SK-N-SH (cell line): ENCODE results near the gene DNHD1. TPM values are rescaled to one million over a fixed set of nuclear protein-coding genes. Genes with fewer than 3 reads are reported as not detected.

ENCODE experiments used
- CTCF ChIA-PET: fragments of 300-600, 350-600 bp; formaldehyde crosslinking; extraction: SDS; loops from one replicate; lab custom pipeline; 2021; lab: Yijun Ruan, JAX
- POLR2A ChIA-PET: fragments of 350-600 bp; sonication (Branson Sonifier 250); formaldehyde crosslinking; extraction: SDS; loops from one replicate; lab custom pipeline; 2020; ENCODE audit warnings: antibody characterized with exemption, inconsistent platforms; lab: Yijun Ruan, JAX
- DNase-seq: peaks from one replicate; pipeline ENCODE4 v3.0.0; 2012
- H2AFZ ChIP-seq: fragments of 200-600 bp; sonication (generic); 2 replicates; pipeline ENCODE4 v1.8.1; 2016; ENCODE audit warnings: antibody characterized with exemption, mild to moderate bottlenecking, low read depth
- H3F3A ChIP-seq: fragments of 200-600 bp; sonication (generic); replicated peaks from 2 replicates; pipeline ENCODE3; 2016; ENCODE audit warnings: antibody characterized with exemption, mild to moderate bottlenecking; ENCODE audit not compliant: insufficient read depth
- H3K27ac ChIP-seq, 2 experiments: fragments of 200-500 bp in 1 of 2; fragments of 200-600 bp in 1 of 2; sonication (Bioruptor generic) in 1 of 2; sonication (generic), shearing (Covaris generic) in 1 of 2; 2 replicates each; pipeline versions ENCODE4 v1.5.1 to v1.6.1; 2014 to 2016; ENCODE audit warnings: low read depth in 2 of 2, inconsistent platforms in 1 of 2, low read length in 1 of 2, mild to moderate bottlenecking in 1 of 2, mixed read lengths in 1 of 2
- H3K27me3 ChIP-seq: fragments of 200-600 bp; sonication (generic), shearing (Covaris generic); 2 replicates; pipeline ENCODE4 v1.6.1; 2016; ENCODE audit warnings: mixed run types; ENCODE audit not compliant: insufficient read depth
- H3K36me3 ChIP-seq, 2 experiments: fragments of 200-500 bp in 1 of 2; fragments of 200-600 bp in 1 of 2; sonication (Bioruptor generic) in 1 of 2; sonication (generic) in 1 of 2; replicated peaks in 1 of 2; 2 replicates each; pipeline versions ENCODE3 to v1.5.1; 2014 to 2016; ENCODE audit warnings: low read length in 1 of 2, mild to moderate bottlenecking in 1 of 2; ENCODE audit not compliant: insufficient read depth in 2 of 2, control insufficient read depth in 1 of 2
- H3K4me1 ChIP-seq, 2 experiments: fragments of 200-500 bp in 1 of 2; fragments of 200-600 bp in 1 of 2; sonication (Bioruptor generic) in 1 of 2; sonication (generic), shearing (Covaris generic) in 1 of 2; 2 replicates each; pipeline versions ENCODE4 v1.5.1 to v1.6.1; 2014 to 2016; ENCODE audit warnings: low read depth in 1 of 2, low read length in 1 of 2, mixed run types in 1 of 2; ENCODE audit not compliant: insufficient read depth in 2 of 2, control insufficient read depth in 1 of 2
- H3K4me2 ChIP-seq: fragments of 200-600 bp; sonication (generic), shearing (Covaris generic); 2 replicates; pipeline ENCODE4 v1.6.1; 2017; ENCODE audit warnings: mixed run types
- H3K4me3 ChIP-seq, 2 experiments: fragments of 200-500 bp in 1 of 2; fragments of 200-600 bp in 1 of 2; sonication (Bioruptor generic) in 1 of 2; sonication (generic), shearing (Covaris generic) in 1 of 2; 2 replicates each; pipeline versions ENCODE4 v1.5.1 to v1.8.1; 2014 to 2016; ENCODE audit warnings: low read depth in 2 of 2, inconsistent platforms in 1 of 2, low read length in 1 of 2, mild to moderate bottlenecking in 1 of 2, mixed read lengths in 1 of 2, moderate library complexity in 1 of 2
- H3K79me2 ChIP-seq: fragments of 200-600 bp; sonication (generic); 2 replicates; pipeline ENCODE4 v1.8.1; 2017; ENCODE audit warnings: mild to moderate bottlenecking; ENCODE audit not compliant: insufficient read depth
- H3K9ac ChIP-seq: fragments of 200-600 bp; sonication (generic); 2 replicates; pipeline ENCODE4 v1.6.1; 2017; ENCODE audit warnings: mixed run types
- H3K9me2 ChIP-seq: fragments of 200-600 bp; sonication (generic); 2 replicates; pipeline ENCODE4 v1.6.1; 2017; ENCODE audit warnings: mixed run types
- H3K9me3 ChIP-seq: fragments of 200-600 bp; sonication (generic); 2 replicates; pipeline ENCODE4 v1.6.1; 2017; ENCODE audit warnings: mixed run types, mild to moderate bottlenecking, moderate library complexity
- H4K20me1 ChIP-seq: fragments of 200-600 bp; sonication (generic); 2 replicates; pipeline ENCODE4 v1.6.1; 2017; ENCODE audit warnings: mild to moderate bottlenecking, mixed run types; ENCODE audit not compliant: insufficient read depth
- ELF1 ChIP-seq: IDR thresholded peaks from 2 replicates; pipeline ENCODE4 v1.4.0; 2012
- EZH2phosphoT487 ChIP-seq: fragments of 200-600 bp; sonication (generic); IDR thresholded peaks from 2 replicates; pipeline ENCODE4 v1.6.1; 2017; ENCODE audit warnings: low read depth, mixed run types, mild to moderate bottlenecking, antibody characterized with exemption, moderate library complexity, borderline replicate concordance
- FOXJ3 ChIP-seq: sonication (generic); formaldehyde crosslinking; IDR thresholded peaks from 2 replicates; pipeline ENCODE4 v1.5.1; 2020; ENCODE audit warnings: mild to moderate bottlenecking, missing genetic modification reagents
- FOXM1 ChIP-seq: IDR thresholded peaks from 2 replicates; pipeline ENCODE4 v1.4.0; 2012; ENCODE audit warnings: low read depth, mild to moderate bottlenecking
- GATA2 ChIP-seq: sonication (generic); formaldehyde crosslinking; IDR thresholded peaks from 2 replicates; pipeline ENCODE4 v1.5.0; 2020; ENCODE audit warnings: mild to moderate bottlenecking, missing genetic modification reagents
- MEF2A ChIP-seq: IDR thresholded peaks from 2 replicates; pipeline ENCODE4 v1.4.0; 2012; ENCODE audit warnings: low read depth, borderline replicate concordance
- MXI1 ChIP-seq: IDR thresholded peaks from 2 replicates; pipeline ENCODE4 v1.6.1; 2012; ENCODE audit warnings: mild to moderate bottlenecking, low read depth, low read length, improper control_type of control experiment
- NFIC ChIP-seq: IDR thresholded peaks from 2 replicates; pipeline ENCODE4 v1.4.0; 2012; ENCODE audit warnings: borderline replicate concordance
- POLR2AphosphoS5 ChIP-seq: IDR thresholded peaks from 2 replicates; pipeline ENCODE4 v1.6.1; 2012; ENCODE audit warnings: low read depth, low read length
- RAD21 ChIP-seq: IDR thresholded peaks from 2 replicates; pipeline ENCODE4 v1.6.1; 2012; ENCODE audit warnings: mild to moderate bottlenecking, low read length
- RCOR1 ChIP-seq: fragments of 150-350 bp; IDR thresholded peaks from 2 replicates; pipeline ENCODE4 v1.6.1; 2017; ENCODE audit warnings: antibody characterized with exemption, low read length
- RXRA ChIP-seq: IDR thresholded peaks from 2 replicates; pipeline ENCODE4 v1.4.0; 2012; ENCODE audit warnings: low read depth, mild to moderate bottlenecking, borderline replicate concordance
- SMC3 ChIP-seq: IDR thresholded peaks from 2 replicates; pipeline ENCODE4 v1.6.1; 2012; ENCODE audit warnings: low read depth, low read length, improper control_type of control experiment
- TAF1 ChIP-seq: IDR thresholded peaks from 2 replicates; pipeline ENCODE4 v1.6.1; 2012; ENCODE audit warnings: low read depth, mild to moderate bottlenecking, low read length, moderate library complexity, borderline replicate concordance
- TCF12 ChIP-seq: IDR thresholded peaks from 2 replicates; pipeline ENCODE4 v1.4.0; 2012
- YY1 ChIP-seq: IDR thresholded peaks from 2 replicates; pipeline ENCODE4 v1.4.0; 2012; ENCODE audit warnings: low read depth, mild to moderate bottlenecking
- WGBS: methylation state at CpG from one replicate; pipeline ENCODE4 v1.1.6; 2017; ENCODE audit warnings: low lambda C conversion rate; 5-methylcytosine and 5-hydroxymethylcytosine counted together
- polyA plus RNA-seq, 3 experiments: library from polyadenylated mRNA; depleted of rRNA; stranded (reverse); fragments of >200 nt; gene quantifications; 2 replicates each; pipeline ENCODE4 v1.2.3, GENCODE V29; 2012
- TF ChIP-seq, protein P1 (sequence below): fragments of 150-350 bp; IDR thresholded peaks from 2 replicates; pipeline ENCODE4 v1.6.1; 2016; ENCODE audit warnings: mild to moderate bottlenecking, low read depth, low read length
- TF ChIP-seq, protein P2 (sequence below): IDR thresholded peaks from 2 replicates; pipeline ENCODE4 v1.6.1; 2012; ENCODE audit warnings: mild to moderate bottlenecking, low read depth, low read length, moderate library complexity
- TF ChIP-seq, protein P3 (sequence below): IDR thresholded peaks from 2 replicates; pipeline ENCODE4 v1.4.0; 2012; ENCODE audit warnings: low read depth

Gene DNHD1
- polyA plus RNA-seq, 1 of the 3 experiments (the other 2 are of a cell fraction) = 5.3 TPM

DNA sequence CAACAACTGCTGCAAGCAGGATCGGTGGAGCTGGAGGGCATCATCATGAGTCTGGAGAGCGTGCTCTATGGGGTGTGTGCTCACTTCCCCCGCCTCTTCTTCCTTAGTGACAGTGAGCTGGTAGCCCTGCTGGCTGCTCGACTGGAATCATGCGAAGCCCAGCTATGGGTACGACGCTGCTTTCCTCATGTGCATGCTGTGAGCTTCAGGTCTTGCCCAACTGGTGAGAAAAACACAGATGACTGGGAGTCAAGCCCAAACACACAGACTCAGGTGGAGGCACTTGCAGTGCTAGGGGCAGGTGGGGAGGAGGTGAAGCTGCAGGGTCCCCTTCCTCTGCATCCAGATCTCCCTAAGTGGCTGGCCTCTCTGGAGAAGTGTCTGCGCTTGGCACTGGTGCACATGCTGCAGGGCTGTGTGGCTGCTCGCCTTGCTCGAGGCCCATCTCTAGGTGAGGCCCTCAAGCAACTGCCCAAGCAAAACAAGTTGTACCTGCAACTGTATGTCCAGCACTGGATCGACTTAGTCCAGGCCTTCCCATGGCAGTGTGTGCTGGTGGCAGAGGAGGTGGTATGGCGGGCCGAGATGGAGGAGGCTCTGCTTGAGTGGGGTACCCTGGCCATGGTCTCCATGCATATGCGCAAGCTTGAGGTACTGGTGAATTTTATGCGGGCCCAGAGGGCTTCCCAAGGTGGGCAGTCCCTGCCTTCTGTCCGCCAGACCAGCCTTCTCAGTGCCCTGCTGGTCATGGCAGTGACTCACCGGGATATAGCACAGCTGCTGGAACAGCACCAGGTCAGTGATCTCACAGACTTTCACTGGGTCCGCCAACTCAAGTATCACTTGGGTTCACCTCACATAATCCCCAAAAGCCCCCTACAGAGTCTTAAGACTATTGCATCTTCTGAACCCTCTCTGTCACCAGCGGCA is 48.1 kb downstream of the DNHD1 start:
- Histone ChIP-seq H3K36me3 (peaks cover 0 to 5% of the 10 kb centered on the region in 2 experiments), H3K9me3 (no peaks in the 10 kb centered on the region), H3K9me2 (no peaks in the 10 kb centered on the region), H3K4me3 (no peak overlapping the region), H2AFZ (no peak overlapping the region), H3K4me1 (no peaks in the 10 kb centered on the region), H3K27me3 (no peaks in the 10 kb centered on the region), H3K9ac (no peak overlapping the region), H3F3A (no peaks in the 10 kb centered on the region), H3K4me2 (no peak overlapping the region), H3K27ac (no peak overlapping the region), H4K20me1 (no peaks in the 10 kb centered on the region), H3K79me2 (no peaks in the 10 kb centered on the region)
- TF ChIP-seq MEF2A (no peak), RXRA (no peak), GATA2 (CRISPR knock-in tag) (no peak), TAF1 (no peak), POLR2AphosphoS5 (no peak), MXI1 (no peak)
- TF ChIP-seq, protein P1, sequence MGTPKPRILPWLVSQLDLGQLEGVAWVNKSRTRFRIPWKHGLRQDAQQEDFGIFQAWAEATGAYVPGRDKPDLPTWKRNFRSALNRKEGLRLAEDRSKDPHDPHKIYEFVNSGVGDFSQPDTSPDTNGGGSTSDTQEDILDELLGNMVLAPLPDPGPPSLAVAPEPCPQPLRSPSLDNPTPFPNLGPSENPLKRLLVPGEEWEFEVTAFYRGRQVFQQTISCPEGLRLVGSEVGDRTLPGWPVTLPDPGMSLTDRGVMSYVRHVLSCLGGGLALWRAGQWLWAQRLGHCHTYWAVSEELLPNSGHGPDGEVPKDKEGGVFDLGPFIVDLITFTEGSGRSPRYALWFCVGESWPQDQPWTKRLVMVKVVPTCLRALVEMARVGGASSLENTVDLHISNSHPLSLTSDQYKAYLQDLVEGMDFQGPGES = no peak
- DNase-seq = no peak
- ChIA-PET CTCF (interaction anchor here (0.9 to 6.9 kb wide), 4 partner anchors 12 to 166 kb away, joined by 3 to 60 read pairs (median 5); no protein-coding TSS in a partner anchor), POLR2A (no interaction called here)
- WGBS = 82% methylated on average over 12 of the region's 19 CpGs

DNA sequence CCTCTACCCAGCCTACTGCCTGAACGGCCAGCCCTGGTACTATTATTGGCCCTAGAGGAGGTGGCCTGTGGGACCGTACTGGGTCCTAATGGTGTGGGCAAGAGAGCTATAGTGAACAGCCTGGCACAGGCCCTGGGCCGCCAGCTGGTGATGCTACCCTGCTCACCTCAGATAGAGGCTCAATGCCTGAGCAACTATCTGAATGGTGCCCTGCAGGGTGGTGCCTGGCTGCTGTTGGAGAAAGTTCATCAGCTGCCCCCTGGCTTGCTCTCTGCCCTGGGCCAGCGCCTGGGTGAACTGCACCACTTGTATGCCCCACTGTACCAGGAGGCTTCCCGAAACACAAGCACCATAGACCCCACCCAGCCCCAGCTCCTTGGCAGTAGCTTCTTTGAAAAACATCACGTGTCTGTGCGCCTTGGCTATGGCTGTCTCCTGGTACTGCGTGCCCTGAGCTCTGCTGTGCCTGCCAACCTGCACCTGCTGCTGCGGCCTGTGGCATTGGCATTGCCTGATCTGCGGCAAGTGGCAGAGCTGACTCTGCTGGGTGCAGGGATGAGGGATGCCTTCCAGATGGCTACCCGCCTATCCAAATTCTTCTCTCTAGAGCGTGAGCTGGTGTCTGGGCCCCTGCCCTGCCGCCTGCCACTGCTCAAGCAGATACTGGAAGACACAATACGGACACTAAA is 49.0 kb downstream of the DNHD1 start:
- Histone ChIP-seq H2AFZ (no peak overlapping the region), H3K4me2 (no peak overlapping the region), H4K20me1 (no peaks in the 10 kb centered on the region), H3F3A (no peaks in the 10 kb centered on the region), H3K79me2 (no peaks in the 10 kb centered on the region), H3K27ac (no peak overlapping the region), H3K27me3 (no peaks in the 10 kb centered on the region), H3K9me3 (no peaks in the 10 kb centered on the region), H3K9me2 (no peaks in the 10 kb centered on the region), H3K4me3 (no peak overlapping the region), H3K9ac (no peak overlapping the region), H3K4me1 (no peaks in the 10 kb centered on the region), H3K36me3 (peaks cover 0 to 5% of the 10 kb centered on the region in 2 experiments)
- no peak for TF ChIP-seq TAF1
- TF ChIP-seq NFIC = no peak
- TF ChIP-seq FOXJ3 = no peak
- TF ChIP-seq POLR2AphosphoS5 = no peak
- TF ChIP-seq RXRA = no peak
- TF ChIP-seq, protein P2, sequence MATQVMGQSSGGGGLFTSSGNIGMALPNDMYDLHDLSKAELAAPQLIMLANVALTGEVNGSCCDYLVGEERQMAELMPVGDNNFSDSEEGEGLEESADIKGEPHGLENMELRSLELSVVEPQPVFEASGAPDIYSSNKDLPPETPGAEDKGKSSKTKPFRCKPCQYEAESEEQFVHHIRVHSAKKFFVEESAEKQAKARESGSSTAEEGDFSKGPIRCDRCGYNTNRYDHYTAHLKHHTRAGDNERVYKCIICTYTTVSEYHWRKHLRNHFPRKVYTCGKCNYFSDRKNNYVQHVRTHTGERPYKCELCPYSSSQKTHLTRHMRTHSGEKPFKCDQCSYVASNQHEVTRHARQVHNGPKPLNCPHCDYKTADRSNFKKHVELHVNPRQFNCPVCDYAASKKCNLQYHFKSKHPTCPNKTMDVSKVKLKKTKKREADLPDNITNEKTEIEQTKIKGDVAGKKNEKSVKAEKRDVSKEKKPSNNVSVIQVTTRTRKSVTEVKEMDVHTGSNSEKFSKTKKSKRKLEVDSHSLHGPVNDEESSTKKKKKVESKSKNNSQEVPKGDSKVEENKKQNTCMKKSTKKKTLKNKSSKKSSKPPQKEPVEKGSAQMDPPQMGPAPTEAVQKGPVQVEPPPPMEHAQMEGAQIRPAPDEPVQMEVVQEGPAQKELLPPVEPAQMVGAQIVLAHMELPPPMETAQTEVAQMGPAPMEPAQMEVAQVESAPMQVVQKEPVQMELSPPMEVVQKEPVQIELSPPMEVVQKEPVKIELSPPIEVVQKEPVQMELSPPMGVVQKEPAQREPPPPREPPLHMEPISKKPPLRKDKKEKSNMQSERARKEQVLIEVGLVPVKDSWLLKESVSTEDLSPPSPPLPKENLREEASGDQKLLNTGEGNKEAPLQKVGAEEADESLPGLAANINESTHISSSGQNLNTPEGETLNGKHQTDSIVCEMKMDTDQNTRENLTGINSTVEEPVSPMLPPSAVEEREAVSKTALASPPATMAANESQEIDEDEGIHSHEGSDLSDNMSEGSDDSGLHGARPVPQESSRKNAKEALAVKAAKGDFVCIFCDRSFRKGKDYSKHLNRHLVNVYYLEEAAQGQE = no peak
- no peak for TF ChIP-seq TCF12
- no peak for TF ChIP-seq SMC3
- TF ChIP-seq RAD21 = no peak
- TF ChIP-seq, protein P1 = no peak
- no peak for TF ChIP-seq ELF1
- TF ChIP-seq, protein P3, sequence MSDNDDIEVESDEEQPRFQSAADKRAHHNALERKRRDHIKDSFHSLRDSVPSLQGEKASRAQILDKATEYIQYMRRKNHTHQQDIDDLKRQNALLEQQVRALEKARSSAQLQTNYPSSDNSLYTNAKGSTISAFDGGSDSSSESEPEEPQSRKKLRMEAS = no peak
- no peak for TF ChIP-seq RCOR1
- no peak for TF ChIP-seq EZH2phosphoT487
- no peak for TF ChIP-seq FOXM1
- TF ChIP-seq YY1 = no peak
- no peak for TF ChIP-seq GATA2 (CRISPR knock-in tag)
- POLR2A ChIA-PET = no interaction called here
- WGBS = 100% methylated on average over 4 of the region's 14 CpGs
- no peak for DNase-seq
- CTCF ChIA-PET = interaction anchor here (0.7 to 6.9 kb wide), 3 partner anchors 13 to 170 kb away, joined by 3 to 60 read pairs (median 3); no protein-coding TSS in a partner anchor
